ENCODE results near the gene RNF150.

RNF150 gene

DNA sequence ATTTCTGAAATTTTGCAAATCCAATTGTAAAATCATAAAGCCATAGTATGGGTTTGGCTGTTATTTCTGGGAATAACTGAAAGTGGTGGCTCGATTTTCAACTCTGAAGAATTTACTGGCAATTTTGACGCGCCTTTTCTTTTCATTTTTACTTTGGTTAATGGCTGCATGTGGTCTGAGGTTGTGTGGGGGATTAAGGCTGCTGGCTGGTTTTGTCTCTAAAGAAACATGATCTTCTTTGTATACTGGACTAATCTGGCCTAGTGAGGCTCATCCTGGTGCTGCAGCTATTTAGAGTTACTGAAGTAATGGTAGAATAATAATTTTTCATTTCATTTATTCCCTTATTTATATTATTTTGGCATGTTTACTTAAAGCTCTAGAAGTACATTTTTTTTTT, 164.0 kb downstream of the RNF150 start:
- no peaks in the 10 kb centered on the region for H3K9me3 ChIP-seq (ENCODE audit: insufficient read depth, low read depth, low read length)
- H3K4me3 ChIP-seq (ENCODE audit: low read length), result no peak overlapping the region
- no peak overlapping the region for H3K27ac ChIP-seq (ENCODE audit: low read depth, low read length)
- H3K4me1 ChIP-seq (ENCODE audit: insufficient read depth, low read length), result peaks cover 5% of the 10 kb centered on the region
- no peaks in the 10 kb centered on the region for H3K27me3 ChIP-seq (ENCODE audit: insufficient read depth, low read length)
- WGBS, result 98% methylated on average over 3 of the region's 3 CpGs
- no peak overlapping the region for H3K9ac ChIP-seq (ENCODE audit: low read depth, low read length)
- no peaks in the 10 kb centered on the region for H3K36me3 ChIP-seq (ENCODE audit: insufficient read depth, low read length)

DNA sequence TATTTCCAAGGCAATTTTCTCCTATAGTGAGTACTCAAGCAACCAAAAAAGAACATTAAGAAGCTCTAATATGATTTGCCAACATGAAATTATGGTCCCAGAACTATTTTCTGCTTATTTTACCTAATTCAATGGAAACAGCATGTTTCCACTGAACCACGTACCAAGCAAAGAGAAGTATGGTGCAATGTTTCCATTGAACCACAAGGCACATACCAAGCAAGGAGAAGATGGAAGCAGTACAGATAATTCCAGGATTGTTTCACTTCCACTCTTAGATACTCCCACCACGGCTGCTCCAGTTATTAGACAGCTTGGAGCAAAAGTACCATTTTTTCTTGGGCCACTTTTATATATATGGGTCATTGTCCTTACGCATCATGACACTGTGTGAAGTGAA, 164.9 kb downstream of the RNF150 start:
- Histone ChIP-seq H3K4me1 (ENCODE audit: insufficient read depth, low read length) (peaks cover 5% of the 10 kb centered on the region), H3K4me3 (ENCODE audit: low read length) (no peak overlapping the region), H3K9ac (ENCODE audit: low read depth, low read length) (no peak overlapping the region), H3K27ac (ENCODE audit: low read depth, low read length) (no peak overlapping the region), H3K9me3 (ENCODE audit: insufficient read depth, low read depth, low read length) (no peaks in the 10 kb centered on the region), H3K36me3 (ENCODE audit: insufficient read depth, low read length) (no peaks in the 10 kb centered on the region), H3K27me3 (ENCODE audit: insufficient read depth, low read length) (no peaks in the 10 kb centered on the region)
- WGBS, result 91% methylated on average over 3 of the region's 3 CpGs

DNA sequence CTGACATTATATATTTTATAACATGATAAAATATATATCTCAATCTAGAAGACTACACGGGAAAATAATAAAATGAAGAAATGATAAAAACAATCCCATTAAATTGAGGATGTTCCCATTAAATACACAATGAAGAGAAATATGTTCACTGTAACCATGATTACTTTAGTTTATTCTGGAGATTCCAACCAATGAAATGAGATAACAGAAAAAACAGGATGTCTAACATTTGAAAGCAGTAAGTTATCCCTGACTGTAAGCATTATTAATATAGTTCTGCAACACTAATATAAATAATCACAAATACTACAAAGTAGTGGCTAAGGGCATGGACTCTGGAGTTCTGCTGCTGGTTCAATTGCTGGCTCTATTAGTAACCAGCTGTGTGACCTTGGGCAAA, 169.4 kb downstream of the RNF150 start:
- Histone ChIP-seq H3K27ac (ENCODE audit: low read depth, low read length) (no peak overlapping the region), H3K27me3 (ENCODE audit: insufficient read depth, low read length) (no peaks in the 10 kb centered on the region), H3K9ac (ENCODE audit: low read depth, low read length) (no peak overlapping the region), H3K4me1 (ENCODE audit: insufficient read depth, low read length) (peaks cover 1% of the 10 kb centered on the region; the same call in 1 of the 2 replicates), H3K9me3 (ENCODE audit: insufficient read depth, low read depth, low read length) (no peaks in the 10 kb centered on the region), H3K36me3 (ENCODE audit: insufficient read depth, low read length) (no peaks in the 10 kb centered on the region), H3K4me3 (ENCODE audit: low read length) (no peak overlapping the region)
- no CpG with 5 or more reads among the region's 1 CpG for WGBS

DNA sequence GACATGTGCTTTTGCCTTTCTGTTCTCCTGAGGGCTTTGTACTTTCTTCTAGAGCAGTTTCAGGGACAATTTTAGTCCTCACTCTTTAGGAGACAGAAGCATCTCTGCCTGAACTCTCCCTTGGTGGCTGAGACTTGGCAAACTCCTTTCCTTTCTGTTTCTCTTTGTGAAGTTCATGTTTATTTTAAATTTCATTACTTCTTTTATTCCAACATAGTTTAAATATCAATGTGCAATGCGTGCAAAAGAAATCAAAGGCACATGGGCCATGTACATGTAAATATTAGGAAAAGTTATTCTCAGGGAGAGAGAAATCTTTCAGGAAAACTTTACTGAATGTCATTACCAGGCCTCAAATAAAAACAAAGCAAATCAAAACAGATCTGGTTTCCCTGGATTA, 177.6 kb downstream of the RNF150 start:
- Histone ChIP-seq H3K27ac (ENCODE audit: low read depth, low read length) (no peak overlapping the region), H3K9ac (ENCODE audit: low read depth, low read length) (no peak overlapping the region), H3K9me3 (ENCODE audit: insufficient read depth, low read depth, low read length) (no peaks in the 10 kb centered on the region), H3K4me3 (ENCODE audit: low read length) (no peak overlapping the region), H3K36me3 (ENCODE audit: insufficient read depth, low read length) (no peaks in the 10 kb centered on the region), H3K27me3 (ENCODE audit: insufficient read depth, low read length) (no peaks in the 10 kb centered on the region), H3K4me1 (ENCODE audit: insufficient read depth, low read length) (peaks cover 16% of the 10 kb centered on the region)
- WGBS, result 100% methylated on average over 1 of the region's 1 CpG

DNA sequence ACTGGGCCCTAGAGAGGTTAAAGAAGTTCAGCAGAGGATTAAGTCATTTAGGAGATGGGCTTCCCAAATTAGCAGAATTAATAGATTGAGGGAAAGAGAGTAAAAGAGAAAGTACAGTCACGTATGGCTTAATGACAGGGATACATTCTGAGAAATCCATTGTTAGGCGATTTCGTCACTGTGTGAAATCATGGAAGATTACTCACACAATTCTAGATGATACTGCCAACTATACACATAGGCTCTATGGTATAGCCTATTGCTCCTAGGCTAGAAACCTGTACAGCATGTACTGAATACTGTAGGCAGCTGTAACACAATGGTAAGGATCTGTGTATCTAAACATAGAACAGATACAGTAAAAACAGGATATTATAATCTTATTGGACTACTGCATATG, 180.6 kb downstream of the RNF150 start:
- H3K27me3 ChIP-seq (ENCODE audit: insufficient read depth, low read length), result no peaks in the 10 kb centered on the region
- H3K4me1 ChIP-seq (ENCODE audit: insufficient read depth, low read length), result peaks cover 16% of the 10 kb centered on the region
- H3K9me3 ChIP-seq (ENCODE audit: insufficient read depth, low read depth, low read length), result no peaks in the 10 kb centered on the region
- no peak overlapping the region for H3K9ac ChIP-seq (ENCODE audit: low read depth, low read length)
- WGBS, result 86% methylated on average over 3 of the region's 3 CpGs
- H3K36me3 ChIP-seq (ENCODE audit: insufficient read depth, low read length), result no peaks in the 10 kb centered on the region
- no peak overlapping the region for H3K4me3 ChIP-seq (ENCODE audit: low read length)
- H3K27ac ChIP-seq (ENCODE audit: low read depth, low read length), result no peak overlapping the region

DNA sequence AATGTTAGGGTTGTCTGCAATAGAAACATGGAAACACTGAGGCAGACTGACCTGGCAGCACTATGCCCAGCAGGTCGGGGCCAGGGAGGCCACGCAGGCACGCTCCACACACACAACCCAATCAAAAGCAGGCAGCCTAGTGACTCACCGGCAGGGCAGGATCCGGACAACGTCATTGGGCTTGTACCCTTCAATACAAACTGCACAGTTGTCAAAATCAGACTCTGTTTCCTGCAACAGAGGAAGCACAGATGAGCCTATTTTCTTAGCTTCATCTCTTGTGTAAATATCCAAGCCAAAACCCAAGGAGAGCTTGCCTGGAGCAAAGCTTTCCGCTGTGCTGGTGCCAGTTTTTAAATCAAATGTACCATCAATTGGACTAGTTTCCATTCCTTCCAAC, 185.8 kb downstream of the RNF150 start:
- no peak overlapping the region for H3K9ac ChIP-seq (ENCODE audit: low read depth, low read length)
- no peaks in the 10 kb centered on the region for H3K9me3 ChIP-seq (ENCODE audit: insufficient read depth, low read depth, low read length)
- H3K4me3 ChIP-seq (ENCODE audit: low read length), result no peak overlapping the region
- no peak overlapping the region for H3K27ac ChIP-seq (ENCODE audit: low read depth, low read length)
- peaks cover 5% of the 10 kb centered on the region; the same call in 1 of the 2 replicates for H3K4me1 ChIP-seq (ENCODE audit: insufficient read depth, low read length)
- H3K36me3 ChIP-seq (ENCODE audit: insufficient read depth, low read length), result no peaks in the 10 kb centered on the region
- 96% methylated on average over 6 of the region's 7 CpGs for WGBS
- no peaks in the 10 kb centered on the region for H3K27me3 ChIP-seq (ENCODE audit: insufficient read depth, low read length)

DNA sequence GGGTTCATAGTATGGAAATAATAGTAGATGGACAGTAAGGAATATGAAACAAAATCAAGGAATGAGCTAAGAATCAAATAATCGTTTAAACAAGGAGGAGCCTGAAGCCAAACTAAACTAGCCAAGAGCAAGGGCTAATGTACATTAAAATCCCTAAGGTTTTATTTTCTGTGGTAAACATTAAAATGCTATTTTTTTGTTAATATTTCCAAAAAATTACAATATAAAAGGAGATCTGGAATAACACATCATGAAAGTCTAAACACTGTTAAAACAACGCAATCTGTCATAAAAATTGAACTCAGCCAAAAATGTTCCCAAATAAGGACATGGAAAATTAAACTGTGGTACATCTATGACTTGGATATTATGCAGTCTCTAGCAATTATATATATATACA, 188.2 kb downstream of the RNF150 start:
- H3K4me3 ChIP-seq (ENCODE audit: low read length), result no peak overlapping the region
- H3K27me3 ChIP-seq (ENCODE audit: insufficient read depth, low read length), result no peaks in the 10 kb centered on the region
- H3K27ac ChIP-seq (ENCODE audit: low read depth, low read length), result no peak overlapping the region
- H3K9me3 ChIP-seq (ENCODE audit: insufficient read depth, low read depth, low read length), result no peaks in the 10 kb centered on the region
- 98% methylated on average over 2 of the region's 2 CpGs for WGBS
- no peak overlapping the region for H3K9ac ChIP-seq (ENCODE audit: low read depth, low read length)
- no peaks in the 10 kb centered on the region for H3K36me3 ChIP-seq (ENCODE audit: insufficient read depth, low read length)
- no peaks in the 10 kb centered on the region for H3K4me1 ChIP-seq (ENCODE audit: insufficient read depth, low read length)

DNA sequence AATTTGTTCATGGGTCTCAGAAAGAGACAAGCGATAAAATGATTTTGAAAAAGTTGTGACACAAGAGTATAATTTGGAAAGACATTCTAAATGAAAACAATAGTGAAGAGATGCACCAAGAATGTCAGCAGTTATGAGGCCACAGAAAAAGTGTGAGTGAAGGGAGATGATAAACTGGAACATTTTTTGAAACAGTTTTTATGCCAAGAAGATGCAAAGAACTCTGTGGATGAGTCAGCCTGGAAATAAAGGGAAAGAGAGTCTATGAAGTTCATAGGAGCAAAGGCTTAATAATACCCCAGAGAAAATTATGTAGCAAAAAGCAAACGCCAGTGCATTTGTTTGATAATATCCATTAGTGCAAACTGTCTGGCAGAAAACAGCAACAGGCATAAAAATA, 188.7 kb downstream of the RNF150 start:
- H3K9ac ChIP-seq (ENCODE audit: low read depth, low read length), result no peak overlapping the region
- H3K4me3 ChIP-seq (ENCODE audit: low read length), result no peak overlapping the region
- WGBS, result 98% methylated on average over 2 of the region's 2 CpGs
- no peaks in the 10 kb centered on the region for H3K27me3 ChIP-seq (ENCODE audit: insufficient read depth, low read length)
- no peaks in the 10 kb centered on the region for H3K9me3 ChIP-seq (ENCODE audit: insufficient read depth, low read depth, low read length)
- no peak overlapping the region for H3K27ac ChIP-seq (ENCODE audit: low read depth, low read length)
- no peaks in the 10 kb centered on the region for H3K36me3 ChIP-seq (ENCODE audit: insufficient read depth, low read length)
- no peaks in the 10 kb centered on the region for H3K4me1 ChIP-seq (ENCODE audit: insufficient read depth, low read length)

DNA sequence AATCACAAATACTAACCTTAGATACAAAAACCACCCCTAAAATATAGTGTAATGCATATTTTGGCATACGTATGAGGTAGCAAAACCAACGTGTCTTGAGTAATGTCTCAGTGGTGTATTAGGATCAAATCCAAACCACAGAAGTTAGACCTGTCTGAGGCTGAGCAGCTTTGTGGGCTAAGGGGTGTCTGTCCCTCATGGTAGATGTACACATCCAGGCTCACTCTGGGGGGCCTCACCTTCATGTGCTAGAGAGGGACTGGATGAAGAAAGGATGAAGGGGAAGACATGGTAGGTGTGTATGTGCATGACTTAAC, 189.1 kb downstream of the RNF150 start:
- no peaks in the 10 kb centered on the region for H3K9me3 ChIP-seq (ENCODE audit: insufficient read depth, low read depth, low read length)
- H3K27me3 ChIP-seq (ENCODE audit: insufficient read depth, low read length), result no peaks in the 10 kb centered on the region
- no peak overlapping the region for H3K9ac ChIP-seq (ENCODE audit: low read depth, low read length)
- 96% methylated on average over 2 of the region's 2 CpGs for WGBS
- H3K4me1 ChIP-seq (ENCODE audit: insufficient read depth, low read length), result no peaks in the 10 kb centered on the region
- no peak overlapping the region for H3K4me3 ChIP-seq (ENCODE audit: low read length)
- no peaks in the 10 kb centered on the region for H3K36me3 ChIP-seq (ENCODE audit: insufficient read depth, low read length)
- H3K27ac ChIP-seq (ENCODE audit: low read depth, low read length), result no peak overlapping the region

DNA sequence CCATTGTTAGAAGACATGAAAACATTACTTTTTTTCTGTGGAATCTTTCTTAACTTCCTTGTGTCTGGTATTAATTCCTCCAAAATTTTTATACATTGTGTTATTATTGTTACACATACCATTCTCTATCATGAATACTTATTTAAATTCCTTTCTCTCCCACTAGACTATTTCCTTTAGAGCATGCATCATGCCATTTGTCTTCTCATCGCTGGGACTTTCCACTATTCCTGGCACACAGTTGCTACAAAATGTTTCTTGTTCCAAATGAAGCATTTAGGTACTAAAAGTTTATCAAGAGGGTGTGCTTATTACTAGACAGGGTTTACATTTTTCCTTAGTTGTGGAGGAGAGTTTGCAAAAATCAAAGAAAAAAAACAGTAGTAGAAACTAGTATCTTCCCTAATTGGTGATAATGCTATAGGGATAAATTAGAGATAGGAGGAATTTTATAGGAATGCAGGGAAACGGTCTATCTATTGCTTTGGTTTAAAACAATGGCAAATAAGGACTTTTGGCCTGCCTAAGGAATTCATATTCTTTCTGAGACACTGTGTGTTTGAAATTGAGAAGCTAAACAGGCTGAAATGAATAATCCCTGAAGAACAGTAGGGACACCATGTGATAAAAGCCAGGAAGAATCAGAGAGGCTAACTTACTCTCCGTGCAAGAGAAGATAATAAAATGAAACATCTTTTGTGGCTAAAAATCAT, 189.6 kb downstream of the RNF150 start:
- H3K4me1 ChIP-seq (ENCODE audit: insufficient read depth, low read length), result no peaks in the 10 kb centered on the region
- no peak overlapping the region for H3K9ac ChIP-seq (ENCODE audit: low read depth, low read length)
- no peaks in the 10 kb centered on the region for H3K9me3 ChIP-seq (ENCODE audit: insufficient read depth, low read depth, low read length)
- H3K27me3 ChIP-seq (ENCODE audit: insufficient read depth, low read length), result no peaks in the 10 kb centered on the region
- no peak overlapping the region for H3K27ac ChIP-seq (ENCODE audit: low read depth, low read length)
- no peaks in the 10 kb centered on the region for H3K36me3 ChIP-seq (ENCODE audit: insufficient read depth, low read length)
- no peak overlapping the region for H3K4me3 ChIP-seq (ENCODE audit: low read length)
- 94% methylated on average over 2 of the region's 3 CpGs for WGBS

DNA sequence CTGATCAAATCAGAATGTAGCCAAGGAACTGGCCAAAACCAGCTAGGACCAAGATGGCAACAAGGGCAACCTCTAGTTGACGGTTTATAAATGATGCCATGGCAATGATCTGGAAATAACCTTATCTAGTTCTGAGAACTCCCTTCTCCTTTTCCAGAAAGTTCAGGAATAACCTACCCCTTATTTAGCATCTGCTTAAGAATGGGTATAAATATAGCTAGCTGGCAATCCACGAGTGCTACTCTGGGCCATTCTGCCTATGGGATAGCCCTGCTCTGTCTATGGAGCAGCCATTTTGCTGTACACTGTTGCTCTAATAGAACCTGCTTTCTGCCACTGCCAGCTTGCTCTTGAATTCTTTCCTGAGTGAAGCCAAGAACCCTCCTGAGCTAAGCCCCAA, 192.7 kb downstream of the RNF150 start:
- Histone ChIP-seq H3K27ac (ENCODE audit: low read depth, low read length) (no peak overlapping the region), H3K27me3 (ENCODE audit: insufficient read depth, low read length) (no peaks in the 10 kb centered on the region), H3K4me3 (ENCODE audit: low read length) (no peak overlapping the region), H3K4me1 (ENCODE audit: insufficient read depth, low read length) (no peaks in the 10 kb centered on the region), H3K36me3 (ENCODE audit: insufficient read depth, low read length) (no peaks in the 10 kb centered on the region), H3K9ac (ENCODE audit: low read depth, low read length) (no peak overlapping the region), H3K9me3 (ENCODE audit: insufficient read depth, low read depth, low read length) (no peaks in the 10 kb centered on the region)
- 97% methylated on average over 2 of the region's 2 CpGs for WGBS

DNA sequence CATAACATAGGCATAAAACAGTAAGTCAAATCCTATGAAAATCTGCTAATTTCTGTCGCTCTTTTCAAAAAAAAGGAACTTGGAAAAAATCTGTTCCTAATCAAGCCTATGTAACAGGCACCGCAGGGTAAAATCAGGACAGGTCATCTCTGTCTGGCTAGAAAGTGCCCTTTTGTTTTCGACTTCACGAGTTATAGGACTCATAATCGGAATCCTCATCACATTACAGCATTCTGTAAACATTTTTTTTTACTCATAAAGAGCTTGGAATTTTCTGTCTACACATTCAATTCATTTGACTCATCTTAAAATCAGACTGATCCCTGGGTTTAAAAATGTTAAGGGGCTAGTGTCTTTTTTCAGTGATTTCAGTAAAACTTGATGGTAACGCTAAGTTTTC, 195.4 kb downstream of the RNF150 start:
- H3K9me3 ChIP-seq (ENCODE audit: insufficient read depth, low read depth, low read length), result no peaks in the 10 kb centered on the region
- WGBS, result 95% methylated on average over 6 of the region's 6 CpGs
- no peak overlapping the region for H3K27ac ChIP-seq (ENCODE audit: low read depth, low read length)
- no peak overlapping the region for H3K4me3 ChIP-seq (ENCODE audit: low read length)
- H3K4me1 ChIP-seq (ENCODE audit: insufficient read depth, low read length), result no peaks in the 10 kb centered on the region
- no peaks in the 10 kb centered on the region for H3K36me3 ChIP-seq (ENCODE audit: insufficient read depth, low read length)
- H3K9ac ChIP-seq (ENCODE audit: low read depth, low read length), result no peak overlapping the region
- H3K27me3 ChIP-seq (ENCODE audit: insufficient read depth, low read length), result no peaks in the 10 kb centered on the region

All from HUES64 (cell line).